Measurements from ENCODE around the gene TAS1R3. TPM values are rescaled to one million over a fixed set of nuclear protein-coding genes. Genes with fewer than 3 reads are reported as not detected.
A peak's percentile ranks its signal among the peaks of the same experiment; 100 is the strongest.

The TAS1R3 gene
- total RNA-seq, 1 experiment from 2014 or later = 0.28 TPM

DNA sequence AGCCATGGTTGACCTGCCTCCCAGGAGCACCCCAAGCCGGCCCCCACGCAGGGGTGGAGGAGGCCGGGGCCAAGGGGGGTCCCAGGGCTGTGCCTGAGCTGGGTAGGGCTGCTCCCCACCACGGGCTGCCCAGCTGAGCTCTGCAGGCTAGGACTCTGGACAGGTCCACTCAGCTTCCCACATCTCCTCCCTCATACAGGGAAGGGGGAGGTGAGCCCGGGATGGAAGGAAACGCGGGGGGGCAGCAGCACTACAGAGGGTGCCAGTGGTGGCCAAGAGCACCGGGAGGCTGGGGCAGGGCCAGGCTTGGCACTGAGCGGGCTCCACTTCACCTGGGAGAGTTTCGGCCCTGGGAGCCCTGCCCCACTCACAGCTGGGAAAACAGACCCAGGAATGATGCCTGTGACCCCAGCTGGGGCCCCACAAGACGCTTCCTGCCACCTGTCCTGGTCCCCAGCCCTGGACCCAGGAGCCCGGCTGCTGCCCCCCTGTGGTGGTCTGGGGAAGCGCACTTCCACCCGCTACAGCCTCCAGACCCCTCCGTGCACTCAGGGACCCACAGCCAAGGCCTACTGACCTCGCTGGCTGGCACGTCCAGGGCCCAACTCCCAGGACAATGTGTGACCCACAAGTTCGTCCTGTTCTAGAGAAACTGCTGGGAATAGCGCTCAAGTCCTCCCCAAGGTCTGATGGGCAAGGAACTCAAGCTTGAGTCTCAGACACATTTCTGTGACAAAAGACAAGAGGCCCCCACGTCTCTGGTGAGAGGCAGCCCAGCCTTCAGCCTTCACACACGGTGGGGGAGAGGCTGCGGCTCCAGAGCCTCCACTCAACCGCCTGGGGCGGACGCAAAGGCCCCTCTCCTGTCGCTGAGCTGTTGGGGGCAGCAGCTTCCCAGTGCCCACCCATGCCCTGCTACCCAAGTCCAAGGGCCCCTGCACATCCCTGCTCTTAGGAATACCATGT lies 40.9 kb downstream of the TAS1R3 start:
- Histone ChIP-seq H3K79me1 (ENCODE audit: insufficient read depth, low read depth, low read length, poor library complexity, severe bottlenecking) (peaks cover 13% of the 10 kb centered on the region), H4K91ac (ENCODE audit: insufficient read length, low read depth, low read length) (no peak overlapping the region), H2BK5ac (ENCODE audit: insufficient read length, low read length) (no peak overlapping the region), H3K4me1 (ENCODE audit: insufficient read depth, low read length) (no peaks in the 10 kb centered on the region; the same call in 1 of the 2 replicates), H3K18ac (ENCODE audit: insufficient read length, low read depth, low read length) (no peak overlapping the region), H3K79me2 (ENCODE audit: insufficient read depth, low read length) (peaks cover 4% of the 10 kb centered on the region; the same call in 1 of the 2 replicates), H2BK120ac (ENCODE audit: low read depth, low read length, poor library complexity, severe bottlenecking) (no peak overlapping the region), H4K20me1 (ENCODE audit: control insufficient read depth, insufficient read depth, insufficient read length) (no peaks in the 10 kb centered on the region), H2AK5ac (ENCODE audit: insufficient read length, low read length) (no peak overlapping the region), H3K56ac (ENCODE audit: insufficient read length, low read depth, low read length) (no peak overlapping the region), H3K14ac (ENCODE audit: insufficient read depth, low read length) (no peak overlapping the region; the same call in 1 of the 2 replicates), H3K23me2 (ENCODE audit: insufficient read length, low read depth, low read length, poor library complexity, severe bottlenecking) (peaks cover 10% of the 10 kb centered on the region), H3K9me3 (ENCODE audit: control insufficient read depth, low read depth, low read length) (peaks cover 6% of the 10 kb centered on the region), H2BK15ac (ENCODE audit: low read depth, low read length) (no peak overlapping the region), H2BK20ac (ENCODE audit: low read depth, low read length, poor library complexity, severe bottlenecking) (no peak overlapping the region), H3K27me3 (ENCODE audit: insufficient read depth, low read length) (no peaks in the 10 kb centered on the region), H3K4me2 (ENCODE audit: insufficient read depth, insufficient read length, low read length) (no peak overlapping the region), H3K27ac (ENCODE audit: insufficient read length, low read depth, low read length) (no peak overlapping the region), H3K9ac (ENCODE audit: extremely low read depth, insufficient read length, low read length) (no peak overlapping the region), H4K5ac (ENCODE audit: insufficient read length, low read depth, low read length) (no peak overlapping the region), H4K8ac (replicated peaks; ENCODE audit: insufficient read length, low read depth, low read length) (no peak overlapping the region), H2AFZ (ENCODE audit: low read length) (no peak overlapping the region), H2BK12ac (ENCODE audit: insufficient read length, low read depth, low read length) (no peak overlapping the region), H3K23ac (ENCODE audit: insufficient read length, low read depth, low read length) (no peak overlapping the region), H3K4ac (ENCODE audit: low read depth, low read length) (no peak overlapping the region; the same call in 1 of the 2 replicates), H3T11ph (ENCODE audit: low read length) (no peak overlapping the region)
- no CpG with 5 or more reads among the region's 26 CpGs for WGBS (ENCODE audit: extremely low coverage, insufficient read length, low lambda C conversion rate)
- Mint-ChIP-seq H3K9me3 (no peaks in the 10 kb centered on the region; a peak in 1 of 5 replicates), H3K27ac (no peak overlapping the region), H3K27me3 (ENCODE audit: low read depth) (peaks cover 5% of the 10 kb centered on the region; the same call in 1 of the 2 replicates), H3K4me1 (peaks cover 5 to 10% of the 10 kb centered on the region in 2 experiments), H3K36me3 (ENCODE audit: insufficient read depth in 1 of 3, low read depth in 3 of 3) (peaks cover 6 to 20% (median 12%) of the 10 kb centered on the region in 3 experiments), H3K4me3 (peak overlapping the region; percentile 83 to 88; a peak in 4 of 5 replicates)
- peak; percentile 90 for DNase-seq
- TF ChIP-seq, protein P1, sequence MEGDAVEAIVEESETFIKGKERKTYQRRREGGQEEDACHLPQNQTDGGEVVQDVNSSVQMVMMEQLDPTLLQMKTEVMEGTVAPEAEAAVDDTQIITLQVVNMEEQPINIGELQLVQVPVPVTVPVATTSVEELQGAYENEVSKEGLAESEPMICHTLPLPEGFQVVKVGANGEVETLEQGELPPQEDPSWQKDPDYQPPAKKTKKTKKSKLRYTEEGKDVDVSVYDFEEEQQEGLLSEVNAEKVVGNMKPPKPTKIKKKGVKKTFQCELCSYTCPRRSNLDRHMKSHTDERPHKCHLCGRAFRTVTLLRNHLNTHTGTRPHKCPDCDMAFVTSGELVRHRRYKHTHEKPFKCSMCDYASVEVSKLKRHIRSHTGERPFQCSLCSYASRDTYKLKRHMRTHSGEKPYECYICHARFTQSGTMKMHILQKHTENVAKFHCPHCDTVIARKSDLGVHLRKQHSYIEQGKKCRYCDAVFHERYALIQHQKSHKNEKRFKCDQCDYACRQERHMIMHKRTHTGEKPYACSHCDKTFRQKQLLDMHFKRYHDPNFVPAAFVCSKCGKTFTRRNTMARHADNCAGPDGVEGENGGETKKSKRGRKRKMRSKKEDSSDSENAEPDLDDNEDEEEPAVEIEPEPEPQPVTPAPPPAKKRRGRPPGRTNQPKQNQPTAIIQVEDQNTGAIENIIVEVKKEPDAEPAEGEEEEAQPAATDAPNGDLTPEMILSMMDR (conservative IDR thresholded peaks at IDR 0.05) = peak; percentile 95
